K562 (cell line): ENCODE results near the gene INTS12. TPM values are rescaled to one million over a fixed set of nuclear protein-coding genes. Genes with fewer than 3 reads are reported as not detected.
A peak's percentile ranks its signal among the peaks of the same experiment; 100 is the strongest.

ENCODE experiments used
- BACH1 ChIP-seq: fragments of 200-800 bp; sonication (Bioruptor generic); IDR thresholded peaks from 2 replicates; pipeline ENCODE4 v1.6.1; 2016; ENCODE audit warnings: missing genetic modification characterization, missing compliant biosample characterization
- CREB3 ChIP-seq: fragments of 450-650 bp; conservative IDR thresholded peaks from 2 replicates; pipeline ENCODE4 v1.6.1; 2016; ENCODE audit warnings: missing genetic modification characterization, low read depth, mild to moderate bottlenecking, missing compliant biosample characterization, moderate library complexity
- ETV1 ChIP-seq: fragments of 450-650 bp; conservative IDR thresholded peaks from 2 replicates; pipeline ENCODE4 v1.6.1; 2016; ENCODE audit warnings: missing genetic modification characterization, control low read depth, low read depth, missing compliant biosample characterization
- FOXA3 ChIP-seq, 2 experiments: fragments of 450-650 bp in 1 of 2; sonication (generic) in 1 of 2; formaldehyde crosslinking; IDR thresholded peaks in 1 of 2; conservative IDR thresholded peaks in 1 of 2; 2 replicates each; pipeline versions ENCODE4 v1.4.0 to v1.8.0; 2020 to 2022; ENCODE audit warnings: mild to moderate bottlenecking in 2 of 2, missing genetic modification reagents in 1 of 2
- FOXP1 ChIP-seq: sonication (generic); formaldehyde crosslinking; IDR thresholded peaks from 2 replicates; pipeline ENCODE4 v1.8.0; 2022; ENCODE audit warnings: mild to moderate bottlenecking, missing genetic modification reagents
- HBP1 ChIP-seq: fragments of 450-650 bp; formaldehyde crosslinking; IDR thresholded peaks from 2 replicates; pipeline ENCODE4 v1.4.0; 2022; ENCODE audit warnings: missing genetic modification characterization
- HDAC3 ChIP-seq: fragments of 450-650 bp; IDR thresholded peaks from 2 replicates; pipeline ENCODE4 v1.6.1; 2018; ENCODE audit warnings: borderline replicate concordance, mild to moderate bottlenecking, moderate library complexity; ENCODE audit not compliant: partially characterized antibody
- HDAC6 ChIP-seq: IDR thresholded peaks from 2 replicates; pipeline ENCODE4 v1.6.1; 2012; ENCODE audit warnings: low read depth, mild to moderate bottlenecking, control low read depth, inconsistent platforms, low read length, moderate library complexity
- MTA1 ChIP-seq: fragments of 450-650 bp; IDR thresholded peaks from 2 replicates; pipeline ENCODE4 v1.6.1; 2017; ENCODE audit warnings: borderline replicate concordance
- OTX1 ChIP-seq: fragments of 450-650 bp; formaldehyde crosslinking; IDR thresholded peaks from 2 replicates; pipeline ENCODE4 v1.4.0; 2022; ENCODE audit warnings: mild to moderate bottlenecking
- SFPQ ChIP-seq: fragments of 200-400 bp; formaldehyde crosslinking; IDR thresholded peaks from 2 replicates; pipeline ENCODE4 v1.6.1; 2017; ENCODE audit warnings: mild to moderate bottlenecking, low read depth, low read length, moderate library complexity
- SNIP1 ChIP-seq: fragments of 450-650 bp; IDR thresholded peaks from 2 replicates; pipeline ENCODE4 v1.7.1; 2017; ENCODE audit warnings: low read depth, mild to moderate bottlenecking
- SUPT5H ChIP-seq: fragments of 450-650 bp; IDR thresholded peaks from 2 replicates; pipeline ENCODE4 v1.6.1; 2016
- ZNF280B ChIP-seq: fragments of 250-450 bp; sonication (Bioruptor Pico); IDR thresholded peaks from 2 replicates; pipeline ENCODE4 v1.5.1; 2021; ENCODE audit warnings: mild to moderate bottlenecking
- ZNF316 ChIP-seq: fragments of 450-650 bp; IDR thresholded peaks from 2 replicates; pipeline ENCODE4 v1.6.1; 2016
- polyA plus RNA-seq, 8 experiments: library from polyadenylated mRNA; depleted of rRNA in 4 of 8; stranded (reverse) in 5 of 8; unstranded in 3 of 8; fragments of >200 nt; fragmentation: Nextera tagmentation in 2 of 8; fragmentation: Illumina TruSeq in 1 of 8; extraction: Ambion mirVana in 2 of 8; extraction: Trizol in 1 of 8; gene quantifications; 2 replicates each; pipeline versions ENCODE4 v1.2.1 to v1.2.3, GENCODE V29; 2011 to 2014; ENCODE audit warnings: inconsistent platforms in 1 of 8, missing spikeins in 1 of 8
- total RNA-seq, 7 experiments: library from RNA; depleted of rRNA in 6 of 7; stranded (reverse); fragments of >200 nt in 6 of 7; fragmentation: Illumina TruSeq in 2 of 7; extraction: Trizol in 2 of 7; gene quantifications; 2 replicates each; pipeline versions ENCODE4 v1.2.1 to v1.2.3, GENCODE V29; 2011 to 2021; ENCODE audit warnings: low replicate concordance in 1 of 7
- TF ChIP-seq, protein P1 (sequence below), 2 experiments: fragments of 450-650 bp; IDR thresholded peaks; 2 replicates each; pipeline ENCODE4 v1.6.1; 2016

The INTS12 gene
- total and polyA plus RNA-seq, 9 of the 15 experiments (the other 6 are each of a cell fraction or from before 2014, with no cell fraction given): 24.5 to 82.9 (median 41.2) TPM

GRCh38 chr4:105708181-105709080 is at the start of gene INTS12, which contains the start of gene GSTCD (continued):
- TF ChIP-seq SFPQ: no peak
- no peak for TF ChIP-seq HDAC6
- TF ChIP-seq HDAC3: peak; percentile 73
- TF ChIP-seq BACH1 (tag): no peak
- 0 out of 2 replicates have a peak, but pooled peaks have one; percentile 38 for TF ChIP-seq FOXP1
- 0 out of 2 replicates have a peak, but pooled peaks have one; percentile 25 for TF ChIP-seq CREB3 (tag)
- peak; percentile 65; the same call in 1 of the 2 replicates for TF ChIP-seq HBP1 (CRISPR knock-in tag)
- TF ChIP-seq, protein P1, sequence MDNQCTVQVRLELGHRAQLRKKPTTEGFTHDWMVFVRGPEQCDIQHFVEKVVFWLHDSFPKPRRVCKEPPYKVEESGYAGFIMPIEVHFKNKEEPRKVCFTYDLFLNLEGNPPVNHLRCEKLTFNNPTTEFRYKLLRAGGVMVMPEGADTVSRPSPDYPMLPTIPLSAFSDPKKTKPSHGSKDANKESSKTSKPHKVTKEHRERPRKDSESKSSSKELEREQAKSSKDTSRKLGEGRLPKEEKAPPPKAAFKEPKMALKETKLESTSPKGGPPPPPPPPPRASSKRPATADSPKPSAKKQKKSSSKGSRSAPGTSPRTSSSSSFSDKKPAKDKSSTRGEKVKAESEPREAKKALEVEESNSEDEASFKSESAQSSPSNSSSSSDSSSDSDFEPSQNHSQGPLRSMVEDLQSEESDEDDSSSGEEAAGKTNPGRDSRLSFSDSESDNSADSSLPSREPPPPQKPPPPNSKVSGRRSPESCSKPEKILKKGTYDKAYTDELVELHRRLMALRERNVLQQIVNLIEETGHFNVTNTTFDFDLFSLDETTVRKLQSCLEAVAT (IDR thresholded peaks at IDR 0.05): 0 out of 4 replicates have a peak, but pooled peaks of 1 of the 2 experiments have one; percentile 29
- 0 out of 2 replicates have a peak, but pooled peaks have one; percentile 29 for TF ChIP-seq SNIP1
- TF ChIP-seq MTA1: peak; percentile 68; the same call in 1 of the 2 replicates
- TF ChIP-seq ZNF316: no peak
- TF ChIP-seq FOXA3 (CRISPR knock-in tag; conservative IDR thresholded peaks at IDR 0.05 in 1 of 2, IDR thresholded peaks at IDR 0.05 in 1 of 2): no peak; a peak in 1 of 4 replicates
- TF ChIP-seq SUPT5H: peak; percentile 97
- peak; percentile 74; the same call in 1 of the 2 replicates for TF ChIP-seq OTX1 (CRISPR knock-in tag)
- peak; percentile 88 for TF ChIP-seq ETV1
- no peak for TF ChIP-seq ZNF280B
